Gastroesophageal sphincter (tissue), 3 donors: ENCODE data around the gene AFG1L.

ENCODE experiments used
- EP300 ChIP-seq: sonication (generic); formaldehyde crosslinking; IDR thresholded peaks from one replicate; pipeline ENCODE4 v1.6.1; 2017; ENCODE audit warnings: antibody characterized with exemption, mild to moderate bottlenecking
- POLR2A ChIP-seq, 2 donors: fragments of 450-650 bp; IDR thresholded peaks; one replicate each; pipeline ENCODE4 v1.6.1; 2017; ENCODE audit warnings: antibody characterized with exemption in 2 of 2, mild to moderate bottlenecking in 2 of 2, moderate library complexity in 1 of 2
- POLR2AphosphoS5 ChIP-seq: sonication (generic); formaldehyde crosslinking; IDR thresholded peaks from one replicate; pipeline ENCODE4 v1.6.1; 2017; ENCODE audit warnings: antibody characterized with exemption
- TF ChIP-seq, protein P1 (sequence below), 4 experiments: fragments of 200-600 bp in 2 of 4; fragments of 450-650 bp in 2 of 4; sonication (generic) in 1 of 4; IDR thresholded peaks; one replicate each; pipeline ENCODE4 v1.5.1; 2017 to 2019; ENCODE audit warnings: antibody characterized with exemption in 4 of 4, mild to moderate bottlenecking in 2 of 4, moderate library complexity in 2 of 4

DNA sequence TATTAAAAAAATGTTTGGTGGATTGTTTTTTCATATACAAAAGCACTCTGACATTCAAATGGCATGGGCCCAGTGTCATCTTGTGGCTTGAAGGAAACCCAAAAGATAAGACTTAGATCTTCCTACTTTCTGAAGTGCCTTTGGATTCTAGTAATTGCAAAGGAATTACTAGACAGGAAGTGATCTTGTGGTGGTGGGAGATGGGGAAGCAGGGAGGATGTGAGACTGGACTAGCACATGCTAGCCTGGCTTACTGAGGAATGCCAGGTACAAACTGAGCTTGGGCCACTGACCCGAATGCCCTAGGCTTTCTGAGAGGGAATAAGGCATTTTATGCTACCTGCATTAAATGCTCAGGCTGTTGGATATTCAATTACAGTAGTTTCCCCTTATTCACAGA, 59.0 kb downstream of the AFG1L start:
- TF ChIP-seq, protein P1, sequence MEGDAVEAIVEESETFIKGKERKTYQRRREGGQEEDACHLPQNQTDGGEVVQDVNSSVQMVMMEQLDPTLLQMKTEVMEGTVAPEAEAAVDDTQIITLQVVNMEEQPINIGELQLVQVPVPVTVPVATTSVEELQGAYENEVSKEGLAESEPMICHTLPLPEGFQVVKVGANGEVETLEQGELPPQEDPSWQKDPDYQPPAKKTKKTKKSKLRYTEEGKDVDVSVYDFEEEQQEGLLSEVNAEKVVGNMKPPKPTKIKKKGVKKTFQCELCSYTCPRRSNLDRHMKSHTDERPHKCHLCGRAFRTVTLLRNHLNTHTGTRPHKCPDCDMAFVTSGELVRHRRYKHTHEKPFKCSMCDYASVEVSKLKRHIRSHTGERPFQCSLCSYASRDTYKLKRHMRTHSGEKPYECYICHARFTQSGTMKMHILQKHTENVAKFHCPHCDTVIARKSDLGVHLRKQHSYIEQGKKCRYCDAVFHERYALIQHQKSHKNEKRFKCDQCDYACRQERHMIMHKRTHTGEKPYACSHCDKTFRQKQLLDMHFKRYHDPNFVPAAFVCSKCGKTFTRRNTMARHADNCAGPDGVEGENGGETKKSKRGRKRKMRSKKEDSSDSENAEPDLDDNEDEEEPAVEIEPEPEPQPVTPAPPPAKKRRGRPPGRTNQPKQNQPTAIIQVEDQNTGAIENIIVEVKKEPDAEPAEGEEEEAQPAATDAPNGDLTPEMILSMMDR (IDR thresholded peaks at IDR 0.05), result no peak
- TF ChIP-seq EP300 (no peak), POLR2A (IDR thresholded peaks at IDR 0.05) (no peak), POLR2AphosphoS5 (no peak)
